Right lobe of liver (tissue), 6 donors: Measurements from ENCODE around the gene SCMH1. TPM values are rescaled to one million over a fixed set of nuclear protein-coding genes. Genes with fewer than 3 reads are reported as not detected.

Source experiments
- ATAC-seq, 4 donors: fragments of 200-7000 bp; cut with Tn5 transposase; one replicate each; pipeline ENCODE4 v1.9.1; 2020; ENCODE audit warnings: mild to moderate bottlenecking in 4 of 4, moderate library complexity in 4 of 4
- DNase-seq, 3 donors: peaks; one replicate each; pipeline ENCODE4 v3.0.0-alpha.2; 2020
- H3K27ac ChIP-seq, 3 donors: fragments of 200-600 bp; one replicate each; pipeline ENCODE4 v1.8.0; 2022
- H3K27me3 ChIP-seq, 2 donors: fragments of 200-600 bp; one replicate each; pipeline ENCODE4 v1.8.0; 2022
- H3K36me3 ChIP-seq, 4 donors: fragments of 200-600 bp; sonication (generic) in 1 of 4; one replicate each; pipeline versions ENCODE4 v1.5.1 to v1.8.0; 2017 to 2022; ENCODE audit warnings: control low read depth in 1 of 4
- H3K4me1 ChIP-seq, 4 donors: fragments of 200-600 bp; sonication (generic) in 1 of 4; one replicate each; pipeline versions ENCODE4 v1.5.1 to v1.8.0; 2017 to 2022; ENCODE audit warnings: control low read depth in 1 of 4
- H3K4me3 ChIP-seq, 3 donors: fragments of 200-600 bp; one replicate each; pipeline ENCODE4 v1.8.0; 2022
- H3K9me3 ChIP-seq, 4 donors: fragments of 200-600 bp; sonication (generic) in 1 of 4; one replicate each; pipeline versions ENCODE4 v1.5.1 to v1.8.0; 2017 to 2022; ENCODE audit warnings: control low read depth in 1 of 4
- CTCF ChIP-seq, 4 donors: fragments of 200-600 bp in 3 of 4; fragments of 450-650 bp in 1 of 4; IDR thresholded peaks; one replicate each; pipeline versions ENCODE4 v1.5.1 to v1.8.0; 2016 to 2022; ENCODE audit warnings: antibody characterized with exemption in 4 of 4, mild to moderate bottlenecking in 2 of 4
- POLR2A ChIP-seq: fragments of 450-650 bp; IDR thresholded peaks from one replicate; pipeline ENCODE4 v1.6.1; 2017; ENCODE audit warnings: antibody characterized with exemption, mild to moderate bottlenecking
- WGBS: methylation state at CpG from one replicate; pipeline ENCODE4 v1.1.6; 2018; ENCODE audit warnings: low coverage, low lambda C conversion rate; ENCODE audit not compliant: insufficient coverage; ENCODE audit errors: missing lambda C conversion rate; 5-methylcytosine and 5-hydroxymethylcytosine counted together
- intact Hi-C, 2 donors: fragments of 100-400 bp; cut with DNase I; formaldehyde crosslinking; loops; one replicate each; pipeline versions ENCODE4 v1.11.2 to v1.14.1; 2022
- total RNA-seq, 6 experiments: library from RNA; depleted of rRNA in 2 of 6; stranded (reverse); fragments of >200 nt in 2 of 6; fragmentation: NEBNext Ultra II Directional in 3 of 6; extraction: Animal tissue kit (Norgen Biotek cat#: 25700) in 3 of 6; gene quantifications; one replicate each; pipeline versions ENCODE4 v1.1.0 to v1.2.4, GENCODE V29; 2016 to 2023
- donor health status: DM: no; HTN: yes; CAD: no.
- donor health status: DM: no; HTN: no; CAD: no.
- donor health status: DM: no; HTN: no; CAD: no.
- donor health status: DM: no; HTN: yes; CAD: no.
- donor health status: DM: no; HTN: yes; CAD: no.

SCMH1 gene
- total RNA-seq, 6 experiments from 2014 or later = 6.6 to 16.9 (median 13.1) TPM

DNA sequence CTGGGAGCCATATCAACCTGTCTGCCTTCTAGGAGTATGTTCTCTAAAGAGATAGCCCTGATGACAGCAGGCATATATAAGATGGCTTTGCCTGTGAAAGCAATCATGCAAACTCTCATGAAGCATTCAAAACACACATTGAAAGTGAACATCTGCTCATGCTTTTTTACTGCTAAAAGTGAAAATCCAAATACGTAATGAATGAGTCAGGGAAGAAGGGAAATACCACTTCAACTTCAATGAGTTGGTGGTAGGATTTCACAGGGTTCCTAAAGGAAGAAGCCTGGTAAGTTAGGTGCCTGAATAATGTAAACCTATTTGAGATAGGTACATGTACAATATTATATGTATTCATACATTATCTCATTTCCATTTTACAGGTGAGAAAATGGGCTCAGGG, 170.1 kb downstream of the SCMH1 start:
- Histone ChIP-seq H3K27me3 (no peaks in the 10 kb centered on the region), H3K4me1 (no peaks in the 10 kb centered on the region), H3K36me3 (peaks cover 0 to 5% (median 0%) of the 10 kb centered on the region in 4 donors), H3K27ac (no peak overlapping the region), H3K4me3 (no peak overlapping the region), H3K9me3 (no peaks in the 10 kb centered on the region)
- ATAC-seq (no peak), DNase-seq (no peak)
- intact Hi-C loops = no loop called here
- WGBS = 80% methylated on average over 1 of the region's 1 CpG
- TF ChIP-seq CTCF (IDR thresholded peaks at IDR 0.05) (no peak), POLR2A (no peak)

GRCh38 chr1:41056907-41057306, 185.2 kb downstream of the SCMH1 start:
- no peak for ATAC-seq
- no peak overlapping the region for H3K4me3 ChIP-seq
- no peaks in the 10 kb centered on the region for H3K27me3 ChIP-seq
- H3K36me3 ChIP-seq = no peaks in the 10 kb centered on the region
- WGBS = 96% methylated on average over 5 of the region's 5 CpGs
- H3K9me3 ChIP-seq = no peaks in the 10 kb centered on the region
- H3K27ac ChIP-seq = no peak overlapping the region
- no peaks in the 10 kb centered on the region for H3K4me1 ChIP-seq
- TF ChIP-seq CTCF (IDR thresholded peaks at IDR 0.05) (no peak), POLR2A (no peak)
- no peak for DNase-seq
- intact Hi-C loops = no loop called here

GRCh38 chr1:41053316-41053715, 188.8 kb downstream of the SCMH1 start:
- Histone ChIP-seq H3K4me3 (no peak overlapping the region), H3K36me3 (no peaks in the 10 kb centered on the region), H3K9me3 (no peaks in the 10 kb centered on the region), H3K27me3 (no peaks in the 10 kb centered on the region), H3K27ac (no peak overlapping the region), H3K4me1 (peaks cover 0 to 7% (median 0%) of the 10 kb centered on the region in 4 donors)
- no peak for DNase-seq
- ATAC-seq = peak; percentile 30 to 66 (median 49)
- no peak for TF ChIP-seq POLR2A
- TF ChIP-seq CTCF (IDR thresholded peaks at IDR 0.05) = no peak
- intact Hi-C loops = no loop called here
- WGBS = 80% methylated on average over 1 of the region's 2 CpGs

DNA sequence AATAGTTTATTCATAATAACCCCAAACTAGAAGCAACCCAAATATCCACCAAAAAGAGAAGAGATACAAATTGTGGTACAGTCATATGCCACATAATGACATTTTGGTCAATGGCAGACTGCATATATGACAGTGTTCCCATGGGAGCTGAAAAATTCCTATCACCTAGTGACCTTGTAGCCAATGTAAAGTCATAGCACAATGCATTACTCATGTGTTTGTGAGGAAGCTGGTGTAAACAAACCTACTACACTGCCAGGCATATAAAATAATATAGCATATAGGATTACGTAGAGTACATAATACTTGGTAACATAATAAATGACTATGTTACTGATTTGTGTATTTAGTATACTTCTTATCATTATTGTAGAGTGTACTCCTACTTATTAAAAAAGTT, 191.1 kb downstream of the SCMH1 start:
- H3K36me3 ChIP-seq = no peaks in the 10 kb centered on the region
- no peak overlapping the region for H3K4me3 ChIP-seq
- H3K4me1 ChIP-seq = peaks cover 0 to 23% (median 3%) of the 10 kb centered on the region in 4 donors
- no peak overlapping the region for H3K27ac ChIP-seq
- ATAC-seq (no peak), DNase-seq (no peak)
- H3K9me3 ChIP-seq = no peaks in the 10 kb centered on the region
- WGBS = 100% methylated on average over 1 of the region's 1 CpG
- no peak for TF ChIP-seq POLR2A
- TF ChIP-seq CTCF (IDR thresholded peaks at IDR 0.05) = no peak
- H3K27me3 ChIP-seq = no peaks in the 10 kb centered on the region
- intact Hi-C loops = no loop called here

- Histone ChIP-seq H3K27ac (no peak overlapping the region), H3K36me3 (no peaks in the 10 kb centered on the region), H3K27me3 (no peaks in the 10 kb centered on the region), H3K4me1 (peaks cover 0 to 48% (median 13%) of the 10 kb centered on the region in 4 donors), H3K4me3 (no peak overlapping the region), H3K9me3 (no peaks in the 10 kb centered on the region)
- DNase-seq = no peak
- TF ChIP-seq POLR2A (no peak), CTCF (IDR thresholded peaks at IDR 0.05) (no peak)
- ATAC-seq = no peak
- intact Hi-C loops = no loop called here
- WGBS = 100% methylated on average over 1 of the region's 3 CpGs
These were observed 193.6 kb downstream of the SCMH1 start for GRCh38 chr1:41048540-41048939.
